MM.1S (cell line): ENCODE data around the gene ZNF653.

Experiments used
- EZH2 ChIP-seq: fragments of 300-600 bp; sonication (generic); optimal IDR thresholded peaks from 2 replicates; pipeline ENCODE3; 2017; ENCODE audit warnings: low read depth, mild to moderate bottlenecking, antibody characterized with exemption, low read length, mixed read lengths
- EZH2phosphoT487 ChIP-seq: fragments of 300-600 bp; sonication (generic); IDR thresholded peaks from 2 replicates; pipeline ENCODE4 v1.6.1; 2018; ENCODE audit warnings: antibody characterized with exemption, low read length
- TF ChIP-seq, protein P1 (sequence below): fragments of 300-600 bp; sonication (generic); IDR thresholded peaks from 2 replicates; pipeline ENCODE4 v1.5.1; 2016; ENCODE audit warnings: antibody characterized with exemption, low read length, mixed read lengths

DNA sequence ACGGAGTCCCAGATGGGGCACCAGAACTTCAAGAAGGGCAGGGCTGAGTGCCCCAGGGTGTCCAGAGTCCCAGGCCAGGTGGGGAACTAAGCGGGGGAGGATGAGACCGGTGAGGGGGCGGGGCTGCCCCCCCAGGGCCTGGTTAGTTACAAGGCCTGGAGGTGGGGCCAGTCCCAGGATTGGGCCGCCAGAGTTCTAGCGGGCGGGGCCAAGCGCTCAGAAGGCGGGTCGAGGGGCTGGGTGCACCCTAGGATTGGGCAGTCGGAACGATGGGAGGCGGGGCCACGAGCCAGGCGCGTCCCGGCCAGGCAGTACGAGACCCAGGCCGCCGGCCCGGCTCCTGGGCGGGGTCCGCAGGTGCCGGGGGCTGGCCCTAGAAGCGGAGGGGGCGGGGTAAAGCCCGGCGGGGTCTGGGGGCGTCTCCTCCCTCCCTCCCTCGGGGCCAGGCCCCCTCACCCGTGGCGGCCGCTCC is 571 bp downstream of the ZNF653 start:
- TF ChIP-seq, protein P1, sequence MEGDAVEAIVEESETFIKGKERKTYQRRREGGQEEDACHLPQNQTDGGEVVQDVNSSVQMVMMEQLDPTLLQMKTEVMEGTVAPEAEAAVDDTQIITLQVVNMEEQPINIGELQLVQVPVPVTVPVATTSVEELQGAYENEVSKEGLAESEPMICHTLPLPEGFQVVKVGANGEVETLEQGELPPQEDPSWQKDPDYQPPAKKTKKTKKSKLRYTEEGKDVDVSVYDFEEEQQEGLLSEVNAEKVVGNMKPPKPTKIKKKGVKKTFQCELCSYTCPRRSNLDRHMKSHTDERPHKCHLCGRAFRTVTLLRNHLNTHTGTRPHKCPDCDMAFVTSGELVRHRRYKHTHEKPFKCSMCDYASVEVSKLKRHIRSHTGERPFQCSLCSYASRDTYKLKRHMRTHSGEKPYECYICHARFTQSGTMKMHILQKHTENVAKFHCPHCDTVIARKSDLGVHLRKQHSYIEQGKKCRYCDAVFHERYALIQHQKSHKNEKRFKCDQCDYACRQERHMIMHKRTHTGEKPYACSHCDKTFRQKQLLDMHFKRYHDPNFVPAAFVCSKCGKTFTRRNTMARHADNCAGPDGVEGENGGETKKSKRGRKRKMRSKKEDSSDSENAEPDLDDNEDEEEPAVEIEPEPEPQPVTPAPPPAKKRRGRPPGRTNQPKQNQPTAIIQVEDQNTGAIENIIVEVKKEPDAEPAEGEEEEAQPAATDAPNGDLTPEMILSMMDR = no peak
- TF ChIP-seq EZH2 (no peak), EZH2phosphoT487 (no peak)
